Measurements from ENCODE around the gene BCAS3.

Gene BCAS3

DNA sequence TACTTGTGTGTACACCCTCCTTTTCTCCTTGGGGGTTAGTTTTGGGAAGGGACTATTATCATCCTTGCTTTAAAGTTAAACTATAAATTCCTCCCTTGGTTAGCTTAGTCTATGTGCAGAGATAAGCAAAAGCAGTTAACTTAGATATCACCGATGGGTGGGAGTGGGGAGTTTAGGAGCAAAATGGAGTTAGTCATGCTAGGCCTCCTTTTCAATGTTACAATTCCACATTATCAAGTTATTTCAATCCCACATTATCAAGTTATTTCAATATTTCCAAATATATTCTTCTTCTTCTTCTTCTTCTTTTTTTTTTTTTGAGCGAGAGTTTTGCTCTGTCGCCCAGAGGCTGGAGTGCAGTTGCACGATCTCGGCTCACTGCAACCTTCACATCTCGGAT is 1.7 kb upstream of the BCAS3 start:
- DNase-seq (ENCODE audit: low spot score): no peak

DNA sequence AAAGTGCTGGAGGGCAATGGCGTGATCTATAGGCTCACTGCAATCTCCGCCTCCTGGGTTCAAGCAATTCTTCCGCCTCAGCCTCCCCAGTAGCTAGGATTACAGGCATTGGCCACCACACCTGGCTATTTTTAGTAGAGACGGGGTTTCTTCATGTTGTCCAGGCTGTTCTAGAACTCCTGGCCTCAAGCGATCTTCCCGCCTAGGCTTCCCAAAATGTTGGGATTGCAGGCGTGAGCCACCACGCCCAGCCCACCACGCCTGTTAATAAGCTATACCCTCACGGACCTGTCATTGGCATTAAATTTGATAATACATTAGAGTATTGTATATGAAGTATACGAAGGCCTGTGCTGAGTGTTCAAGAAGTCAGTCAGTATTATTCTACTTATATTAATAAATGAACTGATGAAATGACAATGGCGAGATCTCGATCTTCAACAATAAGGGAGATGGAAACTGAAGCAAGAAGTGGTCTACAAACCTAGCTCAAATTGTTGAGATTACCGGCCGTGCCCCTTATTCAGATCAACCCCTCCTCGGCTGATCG is 818 bp upstream of the BCAS3 start:
- DNase-seq (ENCODE audit: low spot score): no peak

DNA sequence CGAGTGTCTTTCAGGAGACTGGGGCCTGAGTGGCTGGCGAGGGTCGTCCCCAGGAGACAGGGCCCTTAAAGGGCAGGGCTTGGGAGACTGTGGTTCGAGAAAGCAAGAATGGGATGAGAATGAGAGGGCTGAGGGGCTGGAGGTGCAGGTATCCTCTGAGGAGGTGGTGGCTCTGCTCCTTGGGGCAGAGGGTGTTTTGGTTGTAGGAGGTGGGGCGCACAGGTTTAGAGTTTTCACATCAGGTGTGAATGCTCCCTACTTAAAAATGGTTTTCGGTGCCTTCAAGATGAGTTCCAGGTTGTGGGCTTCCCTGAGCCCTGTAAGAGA is 430 bp downstream of the BCAS3 start:
- no peak for DNase-seq (ENCODE audit: low spot score)

DNA sequence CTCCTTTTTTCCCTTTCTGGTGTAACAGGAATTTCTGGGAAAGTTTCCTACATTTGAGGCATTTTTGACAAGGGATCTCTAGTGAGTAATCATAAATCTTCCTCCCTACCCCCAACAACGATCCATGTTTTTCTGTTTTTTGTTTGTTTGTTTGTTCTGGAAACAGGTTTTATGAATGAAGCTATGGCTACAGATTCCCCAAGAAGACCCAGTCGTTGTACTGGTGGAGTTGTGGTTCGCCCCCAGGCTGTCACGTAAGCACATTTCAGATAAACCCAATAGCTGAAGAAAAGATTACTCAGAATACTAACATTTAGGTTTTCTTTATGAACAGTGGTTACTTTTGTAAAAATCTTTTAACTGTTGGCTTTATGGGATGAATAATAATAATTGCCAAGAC is 1.6 kb downstream of the BCAS3 start:
- DNase-seq (ENCODE audit: low spot score): no peak

DNA sequence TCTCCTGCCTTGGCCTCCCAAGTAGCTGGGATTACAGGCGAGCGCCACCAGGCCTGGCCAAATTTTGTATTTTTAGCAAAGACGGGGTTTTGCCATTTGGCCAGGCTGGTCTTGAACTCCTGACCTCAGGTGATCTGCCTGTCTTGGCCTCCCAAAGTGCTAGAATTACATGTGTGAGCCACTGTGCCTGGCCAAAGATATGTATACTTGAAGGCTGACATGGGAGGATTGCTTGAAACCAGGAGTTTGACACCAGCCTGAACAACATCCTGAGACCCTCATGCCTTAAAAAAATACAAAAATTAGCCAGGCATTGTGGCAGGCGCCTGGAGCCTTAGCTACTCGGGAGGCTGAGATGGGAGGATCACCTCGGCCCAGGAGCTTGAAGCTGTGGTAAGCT is 3.1 kb downstream of the BCAS3 start:
- DNase-seq (ENCODE audit: low spot score): no peak

DNA sequence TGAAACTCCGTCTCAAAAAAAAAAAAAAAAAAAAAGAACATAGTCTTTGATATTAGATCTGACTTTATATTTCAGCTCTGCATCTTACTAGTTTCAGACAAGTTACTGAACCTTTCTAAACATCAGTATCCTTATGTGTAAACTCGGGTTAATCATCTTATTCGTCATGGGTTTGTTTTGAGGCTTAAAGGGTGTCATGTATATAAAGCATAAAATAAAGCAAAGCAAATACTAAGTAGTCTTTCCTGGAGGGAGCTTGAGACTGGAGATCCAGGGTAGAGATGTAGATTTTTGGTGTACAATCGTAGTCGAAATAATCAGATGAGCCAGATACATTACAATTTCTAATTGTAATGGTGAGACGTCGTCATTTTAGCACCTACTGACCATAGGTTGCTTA is 7.8 kb downstream of the BCAS3 start:
- DNase-seq (ENCODE audit: low spot score): no peak

DNA sequence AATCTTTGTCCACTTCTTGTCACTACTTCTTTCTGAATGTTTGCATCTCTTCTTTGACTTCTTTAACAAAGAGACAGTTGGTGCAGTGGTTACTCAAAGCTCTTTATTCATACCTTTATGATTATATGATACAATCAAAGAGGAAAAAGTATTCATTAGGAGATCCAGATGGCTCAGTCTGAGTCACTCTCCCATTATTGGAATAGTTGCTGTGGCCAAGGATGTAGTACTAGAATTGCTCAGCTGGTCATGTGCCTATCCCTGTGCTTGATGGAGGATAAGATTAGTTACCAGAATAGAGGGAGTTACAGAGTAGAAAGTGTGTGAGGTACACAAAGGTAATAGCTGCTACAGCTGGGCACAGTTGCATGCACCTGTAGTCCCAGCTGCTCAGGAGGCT is 18.3 kb downstream of the BCAS3 start:
- no peak for DNase-seq (ENCODE audit: low spot score)

DNA sequence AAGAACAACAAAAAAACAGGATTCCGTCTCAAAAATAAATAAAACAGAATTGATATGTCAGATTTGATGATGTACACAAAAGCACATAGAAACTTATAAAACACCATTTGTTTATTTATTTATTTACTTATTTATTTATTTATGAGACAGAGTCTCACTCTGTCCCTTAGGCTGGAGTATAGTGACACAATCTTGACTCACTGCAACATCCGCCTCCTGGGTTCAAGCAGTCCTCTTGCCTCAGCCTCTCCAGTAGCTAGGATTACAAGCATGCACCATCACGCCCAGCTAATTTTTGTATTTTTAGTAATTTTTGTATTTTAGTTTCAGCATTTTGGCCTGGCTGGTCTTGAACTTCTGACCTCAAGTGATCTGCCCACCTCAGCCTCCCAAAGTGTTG is 21.4 kb downstream of the BCAS3 start:
- DNase-seq (ENCODE audit: low spot score): no peak

DNA sequence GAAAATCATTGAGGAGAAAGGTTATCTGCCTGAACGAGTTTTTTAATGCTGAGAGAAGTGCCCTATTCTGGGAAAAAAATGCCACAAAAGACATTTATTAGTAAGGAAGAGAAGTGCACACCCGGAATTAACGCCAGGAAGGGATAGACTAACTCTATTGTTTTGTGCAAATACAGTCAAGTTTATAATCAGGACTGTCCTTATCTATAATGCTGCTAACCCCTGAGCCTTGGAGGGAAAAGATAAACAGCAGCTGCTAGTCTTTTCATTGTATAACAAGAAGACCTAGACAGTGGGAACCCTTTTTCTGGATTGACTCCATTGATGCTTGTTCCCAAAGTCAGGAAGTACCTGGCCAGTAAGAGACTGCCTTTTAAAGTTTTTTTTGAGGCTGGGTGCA is 26.5 kb downstream of the BCAS3 start:
- DNase-seq (ENCODE audit: low spot score): no peak

DNA sequence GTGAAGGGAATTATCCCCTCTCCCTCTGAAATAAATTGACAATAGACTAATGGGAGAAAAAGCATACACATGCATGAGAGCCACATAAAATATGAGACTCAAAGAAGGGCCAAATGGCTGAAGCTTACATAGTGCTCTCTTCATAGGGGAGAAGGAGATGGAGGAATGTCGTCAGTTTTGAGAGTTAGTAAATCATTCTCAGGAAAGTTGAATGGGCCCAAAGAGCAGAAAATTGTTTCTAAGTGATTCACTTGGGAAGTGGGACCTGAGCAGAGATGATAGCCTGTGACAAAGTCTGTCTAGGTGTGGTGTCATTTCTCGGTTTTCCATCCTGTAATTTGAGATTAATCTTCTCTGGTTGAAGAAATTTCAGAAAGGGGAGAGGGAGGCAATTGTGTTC is 35.0 kb downstream of the BCAS3 start:
- no peak for DNase-seq (ENCODE audit: low spot score)

DNA sequence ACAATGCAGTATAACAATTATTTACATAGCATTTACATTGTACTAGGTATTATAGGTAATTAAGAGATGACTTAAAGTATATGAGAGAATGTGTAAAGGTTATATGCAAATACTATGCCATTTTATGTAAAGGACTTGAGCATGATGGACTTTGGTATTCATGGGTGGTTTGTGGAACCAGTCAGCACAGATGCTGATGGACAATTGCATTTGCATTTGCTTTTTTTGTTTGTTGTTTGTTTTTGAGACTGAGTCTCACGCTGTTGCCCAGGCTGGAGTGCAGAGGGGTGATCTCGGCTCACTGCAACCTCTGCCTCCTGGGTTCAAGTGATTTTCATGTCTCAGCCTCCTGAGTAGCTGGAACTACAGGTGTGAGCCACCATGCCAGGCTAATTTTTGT is 36.0 kb downstream of the BCAS3 start:
- DNase-seq (ENCODE audit: low spot score): no peak

DNA sequence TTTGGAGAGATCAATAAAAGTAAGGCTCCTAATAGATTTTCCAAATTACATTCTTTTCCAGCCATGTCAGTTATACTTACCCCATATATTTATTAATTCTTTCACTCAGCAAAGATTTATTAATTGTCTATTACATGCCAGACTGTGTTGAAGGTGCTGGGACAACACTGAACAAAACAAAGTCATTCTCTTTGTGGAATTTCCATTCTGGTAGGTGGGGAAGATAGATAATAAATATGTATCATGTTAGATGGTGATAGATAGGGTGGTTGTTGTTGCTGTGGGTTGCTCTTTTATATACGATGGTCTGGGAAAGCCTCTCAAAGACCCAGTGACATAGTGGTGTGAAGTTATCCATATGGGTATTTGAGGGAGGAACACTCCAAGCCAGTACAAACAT is 39.1 kb downstream of the BCAS3 start:
- no peak for DNase-seq (ENCODE audit: low spot score)

DNA sequence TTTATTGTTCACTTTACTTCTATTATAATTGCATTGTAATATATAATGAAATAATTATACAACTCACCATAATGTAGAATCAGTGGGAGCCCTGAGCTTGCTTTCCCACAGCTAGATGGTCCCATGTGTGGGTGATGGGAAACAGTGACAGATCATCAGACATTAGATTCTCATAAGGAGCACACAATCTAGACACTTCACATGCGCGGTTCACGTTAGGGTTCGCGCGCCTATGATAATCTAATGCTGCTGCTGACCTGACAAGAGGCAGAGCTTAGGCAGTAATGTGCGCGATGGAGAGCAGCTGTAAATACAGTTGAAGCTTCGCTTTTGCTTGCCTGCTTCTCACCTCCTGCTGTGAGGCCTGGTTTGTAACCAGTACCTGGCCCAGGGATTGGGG is 40.2 kb downstream of the BCAS3 start:
- no peak for DNase-seq (ENCODE audit: low spot score)

DNA sequence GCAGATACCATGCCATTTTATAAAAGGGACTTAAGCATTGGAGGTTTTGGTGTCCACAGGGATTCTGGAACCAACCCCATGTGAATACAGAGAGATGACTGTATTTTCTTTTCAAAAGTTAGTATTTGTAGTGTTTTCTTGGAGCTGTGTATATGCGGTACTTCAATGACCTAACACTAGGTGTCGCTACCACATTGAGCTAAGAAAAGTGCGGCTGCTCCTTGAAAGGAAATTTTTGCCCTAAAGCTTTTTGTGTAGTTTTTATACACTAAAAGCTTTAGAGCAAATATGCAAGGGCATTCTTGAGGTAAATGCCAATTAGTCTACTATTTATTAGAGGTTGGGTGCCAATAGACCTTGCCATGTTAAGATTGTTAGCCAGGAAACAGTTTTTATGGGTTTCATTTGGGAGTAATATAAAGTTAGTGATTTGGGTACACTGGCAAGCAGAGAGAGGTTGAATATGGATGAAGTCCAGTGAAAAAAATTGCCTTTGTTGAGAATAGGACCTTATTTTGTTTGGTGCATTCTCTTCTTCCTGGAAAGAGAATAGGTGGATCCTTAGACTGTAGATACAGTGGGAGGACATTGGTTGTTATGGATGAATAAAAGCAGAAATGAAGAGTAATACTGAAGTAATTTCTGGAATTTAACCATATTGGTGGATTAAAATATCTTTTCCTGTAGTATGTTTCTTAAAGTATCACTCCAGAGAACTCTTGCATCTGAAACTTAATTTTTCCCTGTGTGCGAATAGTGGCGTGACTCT is 43.3 kb downstream of the BCAS3 start:
- peak; percentile 70 for DNase-seq (ENCODE audit: low spot score)

DNA sequence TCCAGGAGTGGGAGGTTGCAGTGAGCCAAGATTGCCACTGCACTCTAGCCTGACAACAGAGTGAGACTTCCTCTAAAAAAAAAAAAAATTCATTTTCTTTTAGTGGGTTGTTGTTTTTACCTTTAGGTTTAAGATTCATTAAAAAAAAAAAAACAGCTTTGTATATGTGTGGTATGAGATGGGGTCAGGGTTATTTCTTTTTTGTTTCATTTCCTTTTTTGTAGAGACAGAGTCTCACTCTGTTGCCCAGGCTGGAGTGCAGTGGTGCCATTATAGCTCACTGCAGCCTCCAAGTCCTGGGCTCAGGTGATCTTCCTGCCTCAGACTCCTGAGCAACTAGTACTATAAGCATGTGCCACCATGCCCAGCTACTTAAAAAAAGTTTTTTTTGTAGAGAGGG is 47.0 kb downstream of the BCAS3 start:
- no peak for DNase-seq (ENCODE audit: low spot score)

DNA sequence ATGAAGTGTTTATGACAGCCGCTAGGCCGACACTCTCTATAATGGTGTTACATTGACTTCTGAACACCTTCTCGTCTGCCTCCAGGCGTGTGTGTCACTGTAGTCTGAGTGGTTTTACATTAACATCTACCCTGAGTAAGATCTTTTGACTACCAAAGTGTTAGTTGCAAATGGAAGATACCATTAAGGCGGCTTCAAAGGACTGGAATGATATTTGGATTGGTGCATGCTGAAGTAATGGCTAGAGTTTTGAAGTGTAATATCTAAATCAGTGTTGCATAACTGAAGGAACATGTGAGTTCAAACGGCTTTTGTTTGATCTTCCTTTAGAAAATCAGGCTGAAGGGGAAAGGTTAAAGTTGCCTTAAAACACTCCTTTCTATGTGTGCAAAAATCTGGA is 52.2 kb downstream of the BCAS3 start:
- DNase-seq (ENCODE audit: low spot score): no peak

DNA sequence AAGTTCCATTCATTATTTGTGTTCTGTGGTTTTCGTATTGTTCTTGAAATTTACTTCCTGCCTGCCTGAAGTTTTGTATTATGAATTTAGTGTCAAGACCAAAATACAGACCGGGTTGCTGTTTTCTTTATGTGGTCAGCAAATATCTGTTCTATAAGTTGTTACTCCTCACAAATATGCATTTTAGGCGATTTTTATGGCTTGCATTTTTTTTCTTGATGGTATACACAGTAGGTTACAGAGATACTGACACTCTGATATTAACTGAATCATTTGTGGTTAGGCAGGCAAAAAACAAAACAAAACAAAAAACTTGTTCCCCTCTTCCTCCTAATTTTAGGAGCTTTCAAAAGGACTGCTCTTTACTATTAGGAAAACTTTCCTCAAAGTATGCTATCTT is 52.6 kb downstream of the BCAS3 start:
- DNase-seq (ENCODE audit: low spot score): no peak

DNA sequence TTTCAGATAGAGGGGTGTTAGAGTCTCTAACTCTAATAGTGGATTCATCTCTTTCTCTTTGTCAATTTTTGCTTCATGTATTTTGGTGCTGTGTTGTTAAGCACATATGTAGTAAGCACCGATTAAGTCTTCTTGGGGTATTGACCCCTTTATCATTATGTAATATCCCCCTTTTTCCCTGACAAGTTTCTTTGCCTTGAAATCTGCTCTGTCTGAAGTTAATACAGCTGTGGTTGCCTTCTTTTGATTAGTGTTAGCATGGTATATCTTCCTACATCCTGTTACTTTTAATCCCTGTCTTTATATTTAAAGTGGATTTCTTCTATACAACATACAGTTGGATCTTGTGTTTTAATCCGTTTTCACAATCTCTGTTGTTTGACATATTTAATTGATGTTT is 60.6 kb downstream of the BCAS3 start:
- no peak for DNase-seq (ENCODE audit: low spot score)

DNA sequence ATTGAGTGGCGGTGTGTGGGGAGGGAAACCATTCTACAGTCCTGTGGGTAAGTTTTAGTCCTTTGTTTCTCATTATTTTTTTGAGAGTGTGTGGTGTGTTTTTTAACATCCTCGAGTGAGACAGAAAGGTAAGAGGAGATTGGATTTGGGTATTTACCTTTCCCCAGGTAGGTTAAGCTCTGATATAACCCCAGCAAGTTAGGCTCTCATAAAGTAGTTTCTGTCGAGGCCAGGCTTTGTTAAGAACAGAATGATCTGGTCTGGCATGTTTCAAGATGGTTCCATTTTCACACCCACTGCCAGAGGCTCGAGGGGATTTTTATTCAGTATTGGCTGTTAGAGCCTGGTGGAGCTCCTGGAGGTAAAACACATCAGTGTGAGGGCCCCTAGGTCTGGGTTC is 62.9 kb downstream of the BCAS3 start:
- DNase-seq (ENCODE audit: low spot score): no peak

DNA sequence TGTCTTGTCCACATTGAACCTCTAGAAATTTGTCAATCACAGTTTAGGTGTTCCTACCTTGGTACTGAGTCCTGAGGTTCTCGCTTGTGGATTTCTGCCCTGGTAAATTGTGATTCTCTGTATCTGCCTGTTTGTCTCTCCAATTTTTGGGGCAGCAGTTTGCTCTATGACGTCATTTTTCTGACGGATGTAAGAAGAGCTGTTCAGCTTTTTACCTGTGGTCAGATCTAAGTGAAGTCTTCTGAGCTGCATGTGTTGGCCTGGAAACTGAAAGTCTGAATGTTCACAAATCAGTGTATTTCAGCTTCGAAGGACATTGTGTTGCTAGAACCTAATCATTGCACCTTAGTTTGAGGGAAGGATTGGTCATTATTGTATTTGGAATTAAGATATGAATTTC is 63.4 kb downstream of the BCAS3 start:
- no peak for DNase-seq (ENCODE audit: low spot score)

DNA sequence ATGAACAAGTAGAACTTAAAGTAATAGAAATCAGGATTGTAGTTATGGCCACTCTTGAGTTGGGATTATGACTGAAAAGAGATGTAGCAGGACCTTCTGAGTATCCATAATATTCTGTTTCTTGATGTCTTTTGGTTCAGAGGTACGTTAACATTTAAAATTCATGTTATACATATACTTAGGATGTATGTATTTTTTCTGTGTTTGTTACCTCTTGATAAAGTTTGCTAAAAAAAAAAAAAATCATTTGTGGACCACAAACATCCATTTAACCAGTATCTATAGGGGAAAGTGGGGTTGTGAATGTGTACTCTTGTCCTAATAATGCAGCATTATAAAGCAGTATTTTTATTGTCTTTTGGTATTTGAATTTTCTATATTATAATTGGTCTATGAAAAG is 65.6 kb downstream of the BCAS3 start:
- no peak for DNase-seq (ENCODE audit: low spot score)

DNA sequence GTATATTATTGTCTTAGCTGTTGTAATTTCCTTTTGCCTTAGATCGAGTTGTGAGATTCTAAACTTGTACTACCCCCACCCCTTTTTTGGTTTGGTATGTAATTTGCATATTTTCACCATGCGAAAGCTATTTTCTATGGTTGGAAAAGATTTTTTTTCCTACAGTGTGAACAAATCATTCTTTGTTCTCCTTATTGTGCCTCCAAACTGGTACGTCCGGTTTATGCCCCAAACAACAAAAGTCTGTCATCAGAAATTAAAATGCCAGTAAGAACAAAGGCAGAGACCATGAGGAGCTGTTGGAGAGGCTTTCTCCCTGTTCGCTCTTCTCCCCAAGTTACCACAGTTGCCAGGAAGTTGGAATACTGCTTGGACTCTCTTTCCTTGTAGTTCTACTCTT is 66.1 kb downstream of the BCAS3 start:
- no peak for DNase-seq (ENCODE audit: low spot score)

DNA sequence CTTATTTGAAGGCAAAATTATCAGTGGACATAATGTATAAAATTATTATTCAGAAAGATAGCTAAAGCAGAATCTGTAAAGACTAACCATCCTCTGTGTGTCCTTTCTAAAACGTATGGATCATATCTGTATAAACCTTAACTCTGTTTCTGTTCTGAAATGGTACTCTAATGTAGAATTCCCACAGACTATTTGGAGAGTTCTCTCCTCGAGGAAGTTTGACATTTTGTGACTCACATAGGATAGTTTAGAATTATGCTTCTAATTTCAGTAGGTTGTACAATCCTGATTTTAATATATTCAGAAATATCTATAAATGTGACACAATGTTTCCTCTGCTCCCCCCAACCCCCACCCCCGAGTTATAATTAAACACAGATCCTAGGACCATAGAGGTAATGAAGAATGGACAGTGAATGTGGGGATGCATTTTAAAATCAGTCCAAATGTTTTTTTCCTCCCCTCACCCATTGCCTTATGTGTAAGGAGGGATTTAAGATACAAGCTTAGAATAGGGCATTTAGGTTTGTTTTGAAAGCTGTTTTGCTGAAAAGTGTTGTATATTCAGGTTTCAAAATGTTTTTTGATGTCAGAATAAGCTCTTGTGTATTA is 66.8 kb downstream of the BCAS3 start:
- no peak for DNase-seq (ENCODE audit: low spot score)

DNA sequence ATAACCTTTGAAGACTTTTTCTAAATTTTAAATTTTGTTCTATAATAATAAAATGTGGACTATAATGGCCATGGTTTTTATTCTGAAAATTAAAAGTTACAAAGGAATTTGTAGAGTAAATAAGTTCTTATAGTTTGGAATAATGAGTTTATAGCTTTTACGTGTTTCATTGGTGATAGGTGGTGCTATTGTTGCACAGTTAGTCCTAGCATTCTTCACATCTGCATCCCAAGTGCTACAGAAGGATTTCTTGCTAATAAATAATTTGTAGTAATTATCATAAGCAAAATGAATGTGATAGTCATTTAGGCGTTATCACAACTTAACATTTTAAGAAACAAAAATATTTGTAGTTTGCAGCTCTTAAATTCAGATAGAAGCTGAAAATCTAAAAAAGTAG is 67.9 kb downstream of the BCAS3 start:
- DNase-seq (ENCODE audit: low spot score): no peak

All from hematopoietic multipotent progenitor cell treated with erythropoietin and hydrocortisone succinate and interleukin-3 and kit ligand, for 15 days (in vitro differentiated cells).